ENCODE results near the gene PCSK9.
A peak's percentile ranks its signal among the peaks of the same experiment; 100 is the strongest.

PCSK9 gene

DNA sequence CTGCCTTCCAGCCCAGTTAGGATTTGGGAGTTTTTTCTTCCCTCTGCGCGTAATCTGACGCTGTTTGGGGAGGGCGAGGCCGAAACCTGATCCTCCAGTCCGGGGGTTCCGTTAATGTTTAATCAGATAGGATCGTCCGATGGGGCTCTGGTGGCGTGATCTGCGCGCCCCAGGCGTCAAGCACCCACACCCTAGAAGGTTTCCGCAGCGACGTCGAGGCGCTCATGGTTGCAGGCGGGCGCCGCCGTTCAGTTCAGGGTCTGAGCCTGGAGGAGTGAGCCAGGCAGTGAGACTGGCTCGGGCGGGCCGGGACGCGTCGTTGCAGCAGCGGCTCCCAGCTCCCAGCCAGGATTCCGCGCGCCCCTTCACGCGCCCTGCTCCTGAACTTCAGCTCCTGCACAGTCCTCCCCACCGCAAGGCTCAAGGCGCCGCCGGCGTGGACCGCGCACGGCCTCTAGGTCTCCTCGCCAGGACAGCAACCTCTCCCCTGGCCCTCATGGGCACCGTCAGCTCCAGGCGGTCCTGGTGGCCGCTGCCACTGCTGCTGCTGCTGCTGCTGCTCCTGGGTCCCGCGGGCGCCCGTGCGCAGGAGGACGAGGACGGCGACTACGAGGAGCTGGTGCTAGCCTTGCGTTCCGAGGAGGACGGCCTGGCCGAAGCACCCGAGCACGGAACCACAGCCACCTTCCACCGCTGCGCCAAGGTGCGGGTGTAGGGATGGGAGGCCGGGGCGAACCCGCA is at the start of gene PCSK9:
Gene PCSK9 (plus strand): TSS at position 207 of the 741 bp plus-strand sequence. CDS start 290 bp downstream, at position 497.
- no peak for DNase-seq

GRCh38 chr1:54989968-54990810 is 49.2 kb upstream of the PCSK9 start:
- no peak for DNase-seq

GRCh38 chr1:54990916-54991315 is 48.4 kb upstream of the PCSK9 start:
- DNase-seq = no peak

GRCh38 chr1:54991939-54992338 is 47.4 kb upstream of the PCSK9 start:
- DNase-seq = no peak

- no peak for DNase-seq
These were observed 46.2 kb upstream of the PCSK9 start for GRCh38 chr1:54993140-54993539.

- DNase-seq = no peak
These were observed 44.9 kb upstream of the PCSK9 start for GRCh38 chr1:54994355-54994990.

DNA sequence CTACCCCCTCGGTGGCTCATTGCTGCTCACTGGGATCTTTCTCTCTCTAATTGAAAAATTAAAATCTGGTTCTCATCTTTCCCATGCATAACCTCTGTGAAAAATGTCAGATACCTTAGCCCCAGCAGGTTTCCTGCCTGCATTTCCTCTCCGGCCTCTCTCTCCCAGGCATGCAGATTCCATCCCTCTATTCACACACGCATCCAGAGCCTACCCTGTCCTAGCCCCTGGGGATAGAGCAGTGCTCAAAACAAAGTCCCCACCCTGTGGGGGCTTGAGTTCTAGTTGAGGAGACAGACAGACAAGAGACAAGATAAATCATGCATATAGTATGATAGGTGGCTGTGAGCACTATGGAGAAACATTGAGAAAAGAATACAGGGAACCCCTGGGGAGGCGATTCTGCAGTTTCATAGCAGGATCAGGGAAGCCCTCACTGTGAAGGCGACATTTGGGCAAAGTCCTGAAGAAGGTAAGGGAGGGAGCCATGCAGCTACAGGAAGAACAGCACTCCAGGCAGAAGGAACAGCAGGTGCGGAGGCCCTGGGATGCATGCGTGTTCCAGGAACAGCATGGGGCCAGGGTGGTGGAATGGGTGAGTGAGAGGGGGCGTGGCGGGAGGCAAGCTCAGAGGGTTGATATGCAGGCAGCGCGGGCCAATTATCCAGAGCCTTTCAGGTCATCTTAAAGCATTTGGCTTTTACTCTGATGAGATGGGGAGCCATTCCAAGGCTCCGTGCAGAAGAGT is 44.2 kb upstream of the PCSK9 start:
- DNase-seq = no peak

GRCh38 chr1:54995835-54996234 is 43.5 kb upstream of the PCSK9 start:
- DNase-seq = no peak

- DNase-seq = peak; percentile 59
These were observed 42.9 kb upstream of the PCSK9 start for GRCh38 chr1:54996359-54996868.

- no peak for DNase-seq
These were observed 42.3 kb upstream of the PCSK9 start for GRCh38 chr1:54996869-54997710.

GRCh38 chr1:54997711-54997986 is 41.7 kb upstream of the PCSK9 start:
- DNase-seq = no peak

- no peak for DNase-seq
These were observed 41.2 kb upstream of the PCSK9 start for GRCh38 chr1:54998100-54998499.

DNA sequence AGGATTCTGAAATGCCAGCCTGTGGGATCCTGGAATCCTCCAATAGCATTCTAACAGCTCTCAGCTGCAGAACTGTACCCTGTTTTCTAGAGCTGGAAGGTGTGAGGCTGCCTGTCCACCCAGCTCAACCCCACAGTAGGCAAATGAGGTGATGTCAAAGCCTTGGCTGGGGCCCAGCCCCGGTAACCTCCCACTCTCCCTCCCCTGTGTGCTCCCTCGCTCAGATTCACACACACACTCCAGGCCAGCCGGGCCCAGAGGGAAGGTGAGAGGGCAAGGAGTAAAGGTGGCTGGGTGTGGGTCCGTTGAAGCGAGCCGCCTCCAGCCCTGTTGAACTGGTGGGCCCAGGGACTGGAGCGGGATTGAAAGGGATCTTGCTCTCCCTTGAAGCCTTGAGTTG is 40.7 kb upstream of the PCSK9 start, which contains the start of gene BSND:
Gene BSND (plus strand): TSS at position 257 of the 400 bp plus-strand sequence. CDS start 254 bp downstream, outside the sequence.
- DNase-seq = no peak

- DNase-seq = no peak
These were observed 39.0 kb upstream of the PCSK9 start for GRCh38 chr1:55000110-55001085.

- DNase-seq = no peak
These were observed 38.0 kb upstream of the PCSK9 start for GRCh38 chr1:55001311-55001710.

DNA sequence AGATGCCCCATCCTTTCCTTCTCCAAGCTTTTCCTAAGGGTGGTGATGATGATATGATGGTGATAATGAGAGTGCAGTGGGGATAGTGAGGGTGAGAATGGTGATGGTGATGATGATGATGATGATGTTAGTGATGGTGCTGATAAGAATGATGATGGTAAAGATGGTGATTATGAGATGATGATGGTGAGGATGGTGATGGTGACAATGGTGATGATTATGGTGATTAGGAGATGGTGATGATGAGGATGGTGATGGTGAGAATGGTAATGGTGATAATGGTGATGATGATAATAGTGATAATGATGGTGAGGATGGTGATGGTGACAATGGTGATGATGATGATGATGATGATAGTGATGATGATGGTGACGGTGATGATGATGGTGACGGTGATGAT is 36.7 kb upstream of the PCSK9 start:
- no peak for DNase-seq

DNA sequence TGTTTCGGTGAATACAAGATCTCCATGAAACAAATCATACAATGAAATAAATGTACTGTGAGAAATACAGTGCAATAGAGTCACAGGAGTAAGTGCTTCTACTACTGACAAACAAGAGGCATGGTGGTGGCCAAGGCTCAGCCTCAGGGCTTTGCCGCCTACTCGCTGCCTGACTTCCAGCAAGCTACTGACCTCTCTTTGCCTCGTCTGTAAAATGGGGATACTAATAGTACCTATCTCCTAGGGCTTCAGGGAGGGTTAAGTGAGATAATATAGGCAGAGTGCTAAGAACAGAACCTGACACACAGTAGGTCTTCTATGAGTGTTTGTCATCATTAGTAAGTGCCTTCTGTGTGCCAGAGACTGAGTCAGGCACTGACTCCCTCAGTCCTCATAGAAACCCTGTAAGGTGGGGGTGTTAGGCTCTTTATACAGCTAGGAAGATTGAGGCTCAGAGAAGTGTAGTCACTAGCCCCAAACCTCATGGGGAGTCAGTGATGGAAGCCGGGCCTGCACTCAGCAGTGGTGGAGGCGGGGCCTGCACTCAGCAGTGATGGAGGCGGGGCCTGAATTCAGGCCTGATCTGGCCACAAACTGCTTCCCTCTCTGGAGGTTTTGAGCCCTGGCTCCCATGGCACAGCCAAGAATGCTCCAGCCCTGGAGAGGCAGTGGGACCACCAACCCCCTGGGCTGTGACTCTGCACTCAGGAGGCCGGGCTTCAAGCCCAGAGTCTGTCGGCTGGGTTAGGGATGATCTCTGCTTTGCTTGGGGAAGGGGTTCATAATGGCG is 33.8 kb upstream of the PCSK9 start:
- no peak for DNase-seq

- no peak for DNase-seq
These were observed 32.4 kb upstream of the PCSK9 start for GRCh38 chr1:55006931-55007330.

DNA sequence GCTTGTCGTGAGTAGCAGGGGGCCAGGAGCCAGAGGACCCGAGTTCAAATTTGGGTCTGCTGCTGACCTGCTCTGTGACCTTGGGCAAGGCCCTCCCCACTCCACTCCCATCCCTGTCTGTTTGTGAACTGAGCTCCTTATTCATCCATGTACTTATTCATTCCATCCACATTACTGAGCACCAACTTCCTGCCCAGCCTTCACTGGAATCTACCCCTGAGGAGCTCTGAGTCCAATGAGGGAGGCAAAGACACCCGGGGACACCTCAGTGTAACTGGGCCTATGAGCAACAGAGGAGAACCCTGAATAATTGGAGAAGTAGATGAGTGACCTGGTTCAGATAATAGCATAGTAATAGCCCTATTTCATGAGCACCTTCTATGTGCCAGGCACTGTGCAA is 31.7 kb upstream of the PCSK9 start:
- no peak for DNase-seq

All from NK-92 treated with Interleukin-12 subunit alpha and Interleukin-12 subunit beta, amount 100 ng/mL, for 24 hours (cell line).